MCF 10A (cell line): ENCODE results near the gene PLSCR2. TPM values are rescaled to one million over a fixed set of nuclear protein-coding genes. Genes with fewer than 3 reads are reported as not detected.

ENCODE experiments used
- BruUV-seq: library from RNA; stranded (reverse); fragments of 400-500 nt; replicated peaks from 2 replicates; lab custom pipeline; 2021; lab: Mats Ljungman, UMichigan
- CTCF ChIA-PET: fragments of 300-600 bp; sonication (Branson Sonifier 250); formaldehyde crosslinking; extraction: SDS; loops from one replicate; lab custom pipeline; 2021; ENCODE audit warnings: antibody characterized with exemption, inconsistent platforms; lab: Yijun Ruan, JAX
- POLR2A ChIA-PET: fragments of 300-600, 350-650 bp; sonication (Branson Sonifier 250); formaldehyde crosslinking; extraction: SDS; loops from one replicate; lab custom pipeline; 2020; ENCODE audit warnings: antibody characterized with exemption, inconsistent platforms; lab: Yijun Ruan, JAX
- DNase-seq: peaks from one replicate; pipeline ENCODE4 v3.0.0-alpha.2; 2018; ENCODE audit not compliant: unreplicated experiment
- H3K27ac Mint-ChIP-seq: one replicate; pipeline ENCODE4 v1.8.0; 2022; ENCODE audit warnings: mild to moderate bottlenecking, low read depth, mixed read lengths; ENCODE audit not compliant: unreplicated experiment
- H3K27me3 Mint-ChIP-seq: one replicate; pipeline ENCODE4 v1.8.0; 2022; ENCODE audit warnings: mixed read lengths; ENCODE audit not compliant: insufficient read depth, unreplicated experiment
- H3K36me3 Mint-ChIP-seq: one replicate; pipeline ENCODE4 v1.8.0; 2022; ENCODE audit warnings: mild to moderate bottlenecking, moderate library complexity, mixed read lengths; ENCODE audit not compliant: insufficient read depth, unreplicated experiment
- H3K4me1 Mint-ChIP-seq: one replicate; pipeline ENCODE4 v1.8.0; 2022; ENCODE audit warnings: mixed read lengths; ENCODE audit not compliant: insufficient read depth, unreplicated experiment
- H3K4me3 Mint-ChIP-seq: one replicate; pipeline ENCODE4 v1.8.0; 2022; ENCODE audit warnings: mild to moderate bottlenecking, moderate library complexity, mixed read lengths; ENCODE audit not compliant: unreplicated experiment
- H3K9me3 Mint-ChIP-seq: one replicate; pipeline ENCODE4 v1.8.0; 2022; ENCODE audit warnings: mixed read lengths; ENCODE audit not compliant: unreplicated experiment
- CTCF ChIP-seq: fragments of 200-600 bp; IDR thresholded peaks from one replicate; pipeline ENCODE4 v1.8.0; 2022; ENCODE audit warnings: antibody characterized with exemption, mild to moderate bottlenecking; ENCODE audit not compliant: unreplicated experiment
- intact Hi-C: fragments of 100-400 bp; cut with micrococcal nuclease; formaldehyde crosslinking; loops from 2 replicates; pipeline ENCODE4 v1.14.1; 2022
- total RNA-seq: library from RNA; stranded (reverse); gene quantifications from 2 replicates; pipeline ENCODE4 v1.2.3, GENCODE V29; 2022

The PLSCR2 gene
- total RNA-seq, 1 experiment from 2014 or later, result not detected

- H3K27ac Mint-ChIP-seq, result no peak overlapping the region
- no peaks in the 10 kb centered on the region for H3K9me3 Mint-ChIP-seq
- H3K27me3 Mint-ChIP-seq, result no peaks in the 10 kb centered on the region
- CTCF ChIA-PET, result interaction anchor here (1.0 to 1.3 kb wide), 2 partner anchors 10 to 321 kb away, joined by 3 read pairs; no protein-coding TSS in a partner anchor
- POLR2A ChIA-PET, result no interaction called here
- TF ChIP-seq CTCF, result no peak
- no peak for DNase-seq
- no TSS peak for BruUV-seq
- peaks cover 27% of the 10 kb centered on the region for H3K4me1 Mint-ChIP-seq
- intact Hi-C loops, result no loop called here
- H3K36me3 Mint-ChIP-seq, result peaks cover 45% of the 10 kb centered on the region
- no peak overlapping the region for H3K4me3 Mint-ChIP-seq
These were observed 42.2 kb upstream of the PLSCR2 start for GRCh38 chr3:146511402-146512134.

DNA sequence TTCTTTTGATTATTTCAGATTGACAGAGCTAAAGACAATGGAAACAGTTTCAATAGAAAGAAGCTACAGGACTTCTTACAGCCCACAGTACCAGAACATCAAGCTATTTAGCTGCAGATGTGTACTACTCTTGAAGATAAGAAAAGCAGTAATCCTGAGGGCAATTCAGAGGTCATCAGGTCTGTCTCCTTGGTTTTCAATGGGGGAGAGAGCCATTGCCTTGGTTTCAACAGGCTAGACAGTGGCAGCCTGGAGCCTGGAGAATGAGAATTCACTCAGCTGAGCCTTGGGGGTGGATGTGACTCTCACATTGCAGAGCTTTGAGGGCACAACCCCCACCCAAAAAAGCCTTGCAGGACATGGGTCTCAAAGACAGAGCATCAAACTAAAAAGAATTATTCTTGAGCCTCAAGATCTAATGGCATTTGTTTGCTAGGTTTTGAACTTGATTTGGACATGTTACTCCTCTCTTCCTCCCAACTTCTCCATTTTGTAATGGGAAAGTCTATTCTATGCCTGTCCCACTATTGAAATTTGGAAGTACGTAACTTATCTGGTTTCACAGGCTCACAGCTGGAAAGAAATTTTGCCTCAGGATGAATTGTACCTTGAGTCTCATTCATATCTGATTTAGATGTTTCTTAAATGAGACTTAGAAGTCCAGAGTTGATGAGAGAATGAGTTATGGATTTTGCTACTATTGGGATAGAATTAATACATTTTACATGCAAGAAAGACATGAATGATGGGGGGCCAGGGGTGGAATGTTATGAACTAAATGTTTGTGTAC is 38.2 kb upstream of the PLSCR2 start:
- DNase-seq, result no peak
- Mint-ChIP-seq H3K4me1 (peaks cover 42% of the 10 kb centered on the region), H3K36me3 (peaks cover 25% of the 10 kb centered on the region), H3K9me3 (no peaks in the 10 kb centered on the region), H3K27ac (peak overlapping the region; percentile 94), H3K4me3 (no peak overlapping the region), H3K27me3 (no peaks in the 10 kb centered on the region)
- POLR2A ChIA-PET, result interaction anchor here (0.7 to 1.9 kb wide), 5 partner anchors 12 to 73 kb away, joined by 3 to 6 read pairs (median 3); partner anchors contain the start of gene PLSCR1
- TF ChIP-seq CTCF, result no peak
- intact Hi-C loops, result no loop called here
- no TSS peak for BruUV-seq
- CTCF ChIA-PET, result interaction anchor here (0.8 kb wide), 1 partner anchor 318 kb away, joined by 3 read pairs; no protein-coding TSS in a partner anchor

- H3K4me1 Mint-ChIP-seq, result peaks cover 43% of the 10 kb centered on the region
These were observed 36.2 kb upstream of the PLSCR2 start for GRCh38 chr3:146505516-146505915.

More at GRCh38 chr3:146505516-146505915, 36.2 kb upstream of the PLSCR2 start:
- H3K9me3 Mint-ChIP-seq, result no peaks in the 10 kb centered on the region
- no peak overlapping the region for H3K4me3 Mint-ChIP-seq
- BruUV-seq, result no TSS peak
- TF ChIP-seq CTCF, result no peak
- intact Hi-C loops, result no loop called here
- POLR2A ChIA-PET, result interaction anchor here (1.2 to 3.1 kb wide), 3 partner anchors 8 to 38 kb away, joined by 3 to 14 read pairs (median 4); partner anchors contain the start of gene PLSCR1
- DNase-seq, result no peak
- CTCF ChIA-PET, result interaction anchor here (1.0 kb wide), 1 partner anchor 197 kb away, joined by 3 read pairs; no protein-coding TSS in a partner anchor
- H3K36me3 Mint-ChIP-seq, result peaks cover 12% of the 10 kb centered on the region
- no peaks in the 10 kb centered on the region for H3K27me3 Mint-ChIP-seq
- peak overlapping the region; percentile 94 for H3K27ac Mint-ChIP-seq
